ENCODE data around the gene TTC39C. TPM values are rescaled to one million over a fixed set of nuclear protein-coding genes. Genes with fewer than 3 reads are reported as not detected.

TTC39C gene
- total and polyA plus RNA-seq, 2 experiments from 2014 or later, result 69.4 to 136 TPM

DNA sequence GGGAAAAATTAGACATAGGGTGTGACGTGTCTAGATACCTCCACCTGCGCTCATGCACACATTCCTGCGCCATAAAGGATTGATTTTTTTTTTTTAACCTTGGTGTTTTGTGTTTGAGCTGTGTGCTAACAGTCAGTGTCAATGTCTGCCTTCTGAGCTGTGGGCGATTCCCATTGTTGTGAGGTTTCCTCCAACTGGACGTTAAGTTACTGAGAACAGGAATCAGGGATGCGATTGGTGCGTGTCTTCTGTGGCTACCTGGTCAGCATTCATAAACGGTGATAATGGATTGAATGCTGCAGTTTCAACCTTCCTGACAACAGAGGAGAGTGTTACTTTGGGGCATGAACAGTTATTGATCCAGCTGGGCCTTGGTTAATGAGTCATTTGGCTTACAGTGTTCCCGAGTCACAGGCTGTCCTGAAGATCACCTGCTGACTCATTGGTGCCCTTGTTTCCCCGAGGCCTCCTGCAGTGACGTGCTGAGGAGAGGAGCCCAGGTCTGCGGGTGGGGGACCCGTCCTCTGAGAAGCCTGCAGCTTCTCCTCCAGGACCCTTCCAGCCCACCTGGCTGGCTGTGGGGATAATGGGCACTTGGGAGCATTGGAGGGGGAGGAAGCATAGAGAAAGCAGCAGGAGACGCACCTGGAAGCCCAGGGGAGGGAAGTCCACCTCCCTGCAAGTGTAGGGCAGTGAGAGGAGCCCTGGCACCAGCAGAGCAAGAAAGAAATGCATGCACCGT, 98.5 kb downstream of the TTC39C start:
- H3K4me1 ChIP-seq (ENCODE audit: insufficient read depth), result no peaks in the 10 kb centered on the region; the same call in 1 of the 2 replicates
- Mint-ChIP-seq H3K4me1 (peaks cover 6% of the 10 kb centered on the region; the same call in 2 of the 3 replicates), H3K4me3 (no peak overlapping the region), H3K36me3 (ENCODE audit: low read depth) (peaks cover 1% of the 10 kb centered on the region; the same call in 1 of the 3 replicates), H3K9me3 (no peaks in the 10 kb centered on the region), H3K27me3 (ENCODE audit: insufficient read depth, low read depth, poor library complexity) (peaks cover 1% of the 10 kb centered on the region), H3K27ac (peak overlapping the region; percentile 81)
- H3K4me3 ChIP-seq, result no peak overlapping the region
- H3K36me3 ChIP-seq (ENCODE audit: insufficient read depth), result peaks cover 30% of the 10 kb centered on the region
- TF ChIP-seq CTCF (conservative IDR thresholded peaks at IDR 0.05; ENCODE audit: low read depth in 2 of 2) (no peak), EZH2phosphoT487 (IDR thresholded peaks at IDR 0.05; ENCODE audit: unreplicated experiment) (no peak), NANOG (IDR thresholded peaks at IDR 0.05; ENCODE audit: borderline replicate concordance) (no peak), ZNF114 (CRISPR knock-in tag; IDR thresholded peaks at IDR 0.05) (no peak), POLR2AphosphoS5 (IDR thresholded peaks at IDR 0.05; ENCODE audit: low read depth) (no peak), STAT1 (IDR thresholded peaks at IDR 0.05; ENCODE audit: unreplicated experiment) (no peak), CREB1 (CRISPR knock-in tag; IDR thresholded peaks at IDR 0.05; ENCODE audit: low read depth) (no peak), ZNF331 (CRISPR knock-in tag; IDR thresholded peaks at IDR 0.05; ENCODE audit: low read depth) (no peak), ETS1 (IDR thresholded peaks at IDR 0.05) (no peak), REST (IDR thresholded peaks at IDR 0.05; ENCODE audit: unreplicated experiment) (no peak), JUNB (IDR thresholded peaks at IDR 0.05; ENCODE audit: unreplicated experiment) (no peak), EZH2 (IDR thresholded peaks at IDR 0.05; ENCODE audit: low read depth, unreplicated experiment) (no peak)
- TF ChIP-seq, protein P1, sequence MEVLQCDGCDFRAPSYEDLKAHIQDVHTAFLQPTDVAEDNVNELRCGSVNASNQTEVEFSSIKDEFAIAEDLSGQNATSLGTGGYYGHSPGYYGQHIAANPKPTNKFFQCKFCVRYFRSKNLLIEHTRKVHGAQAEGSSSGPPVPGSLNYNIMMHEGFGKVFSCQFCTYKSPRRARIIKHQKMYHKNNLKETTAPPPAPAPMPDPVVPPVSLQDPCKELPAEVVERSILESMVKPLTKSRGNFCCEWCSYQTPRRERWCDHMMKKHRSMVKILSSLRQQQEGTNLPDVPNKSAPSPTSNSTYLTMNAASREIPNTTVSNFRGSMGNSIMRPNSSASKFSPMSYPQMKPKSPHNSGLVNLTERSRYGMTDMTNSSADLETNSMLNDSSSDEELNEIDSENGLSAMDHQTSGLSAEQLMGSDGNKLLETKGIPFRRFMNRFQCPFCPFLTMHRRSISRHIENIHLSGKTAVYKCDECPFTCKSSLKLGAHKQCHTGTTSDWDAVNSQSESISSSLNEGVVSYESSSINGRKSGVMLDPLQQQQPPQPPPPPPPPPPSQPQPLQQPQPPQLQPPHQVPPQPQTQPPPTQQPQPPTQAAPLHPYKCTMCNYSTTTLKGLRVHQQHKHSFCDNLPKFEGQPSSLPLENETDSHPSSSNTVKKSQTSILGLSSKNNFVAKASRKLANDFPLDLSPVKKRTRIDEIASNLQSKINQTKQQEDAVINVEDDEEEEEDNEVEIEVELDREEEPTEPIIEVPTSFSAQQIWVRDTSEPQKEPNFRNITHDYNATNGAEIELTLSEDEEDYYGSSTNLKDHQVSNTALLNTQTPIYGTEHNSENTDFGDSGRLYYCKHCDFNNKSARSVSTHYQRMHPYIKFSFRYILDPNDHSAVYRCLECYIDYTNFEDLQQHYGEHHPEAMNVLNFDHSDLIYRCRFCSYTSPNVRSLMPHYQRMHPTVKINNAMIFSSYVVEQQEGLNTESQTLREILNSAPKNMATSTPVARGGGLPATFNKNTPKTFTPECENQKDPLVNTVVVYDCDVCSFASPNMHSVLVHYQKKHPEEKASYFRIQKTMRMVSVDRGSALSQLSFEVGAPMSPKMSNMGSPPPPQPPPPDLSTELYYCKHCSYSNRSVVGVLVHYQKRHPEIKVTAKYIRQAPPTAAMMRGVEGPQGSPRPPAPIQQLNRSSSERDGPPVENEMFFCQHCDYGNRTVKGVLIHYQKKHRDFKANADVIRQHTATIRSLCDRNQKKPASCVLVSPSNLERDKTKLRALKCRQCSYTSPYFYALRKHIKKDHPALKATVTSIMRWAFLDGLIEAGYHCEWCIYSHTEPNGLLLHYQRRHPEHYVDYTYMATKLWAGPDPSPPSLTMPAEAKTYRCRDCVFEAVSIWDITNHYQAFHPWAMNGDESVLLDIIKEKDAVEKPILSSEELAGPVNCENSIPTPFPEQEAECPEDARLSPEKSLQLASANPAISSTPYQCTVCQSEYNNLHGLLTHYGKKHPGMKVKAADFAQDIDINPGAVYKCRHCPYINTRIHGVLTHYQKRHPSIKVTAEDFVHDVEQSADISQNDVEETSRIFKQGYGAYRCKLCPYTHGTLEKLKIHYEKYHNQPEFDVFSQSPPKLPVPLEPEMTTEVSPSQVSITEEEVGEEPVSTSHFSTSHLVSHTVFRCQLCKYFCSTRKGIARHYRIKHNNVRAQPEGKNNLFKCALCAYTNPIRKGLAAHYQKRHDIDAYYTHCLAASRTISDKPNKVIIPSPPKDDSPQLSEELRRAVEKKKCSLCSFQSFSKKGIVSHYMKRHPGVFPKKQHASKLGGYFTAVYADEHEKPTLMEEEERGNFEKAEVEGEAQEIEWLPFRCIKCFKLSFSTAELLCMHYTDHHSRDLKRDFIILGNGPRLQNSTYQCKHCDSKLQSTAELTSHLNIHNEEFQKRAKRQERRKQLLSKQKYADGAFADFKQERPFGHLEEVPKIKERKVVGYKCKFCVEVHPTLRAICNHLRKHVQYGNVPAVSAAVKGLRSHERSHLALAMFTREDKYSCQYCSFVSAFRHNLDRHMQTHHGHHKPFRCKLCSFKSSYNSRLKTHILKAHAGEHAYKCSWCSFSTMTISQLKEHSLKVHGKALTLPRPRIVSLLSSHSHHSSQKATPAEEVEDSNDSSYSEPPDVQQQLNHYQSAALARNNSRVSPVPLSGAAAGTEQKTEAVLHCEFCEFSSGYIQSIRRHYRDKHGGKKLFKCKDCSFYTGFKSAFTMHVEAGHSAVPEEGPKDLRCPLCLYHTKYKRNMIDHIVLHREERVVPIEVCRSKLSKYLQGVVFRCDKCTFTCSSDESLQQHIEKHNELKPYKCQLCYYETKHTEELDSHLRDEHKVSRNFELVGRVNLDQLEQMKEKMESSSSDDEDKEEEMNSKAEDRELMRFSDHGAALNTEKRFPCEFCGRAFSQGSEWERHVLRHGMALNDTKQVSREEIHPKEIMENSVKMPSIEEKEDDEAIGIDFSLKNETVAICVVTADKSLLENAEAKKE (CRISPR knock-in tag; IDR thresholded peaks at IDR 0.05), result no peak
- H3K27me3 ChIP-seq (ENCODE audit: insufficient read depth), result no peaks in the 10 kb centered on the region
- no peaks in the 10 kb centered on the region; the same call in 1 of the 2 replicates for H4K20me1 ChIP-seq (replicated peaks; ENCODE audit: insufficient read depth)
- no peak for DNase-seq (ENCODE audit: low spot score)
- H3F3A ChIP-seq (replicated peaks; ENCODE audit: low read depth), result peaks cover 10% of the 10 kb centered on the region
- no peak overlapping the region for H2AFZ ChIP-seq
- peaks cover 17% of the 10 kb centered on the region; the same call in 1 of the 2 replicates for H3K79me2 ChIP-seq (replicated peaks; ENCODE audit: insufficient read depth)
- ATAC-seq, result peak; percentile 41; the same call in 2 of the 3 replicates
- no peak overlapping the region for H3K4me2 ChIP-seq
- no peaks in the 10 kb centered on the region for H3K9me2 ChIP-seq (ENCODE audit: insufficient read depth)
- H3K27ac ChIP-seq (ENCODE audit: low read depth), result peak overlapping the region; percentile 63; the same call in 1 of the 2 replicates

Measured in GM23338 (cell line).